Measurements from ENCODE around the gene TGFBI.

Gene TGFBI

DNA sequence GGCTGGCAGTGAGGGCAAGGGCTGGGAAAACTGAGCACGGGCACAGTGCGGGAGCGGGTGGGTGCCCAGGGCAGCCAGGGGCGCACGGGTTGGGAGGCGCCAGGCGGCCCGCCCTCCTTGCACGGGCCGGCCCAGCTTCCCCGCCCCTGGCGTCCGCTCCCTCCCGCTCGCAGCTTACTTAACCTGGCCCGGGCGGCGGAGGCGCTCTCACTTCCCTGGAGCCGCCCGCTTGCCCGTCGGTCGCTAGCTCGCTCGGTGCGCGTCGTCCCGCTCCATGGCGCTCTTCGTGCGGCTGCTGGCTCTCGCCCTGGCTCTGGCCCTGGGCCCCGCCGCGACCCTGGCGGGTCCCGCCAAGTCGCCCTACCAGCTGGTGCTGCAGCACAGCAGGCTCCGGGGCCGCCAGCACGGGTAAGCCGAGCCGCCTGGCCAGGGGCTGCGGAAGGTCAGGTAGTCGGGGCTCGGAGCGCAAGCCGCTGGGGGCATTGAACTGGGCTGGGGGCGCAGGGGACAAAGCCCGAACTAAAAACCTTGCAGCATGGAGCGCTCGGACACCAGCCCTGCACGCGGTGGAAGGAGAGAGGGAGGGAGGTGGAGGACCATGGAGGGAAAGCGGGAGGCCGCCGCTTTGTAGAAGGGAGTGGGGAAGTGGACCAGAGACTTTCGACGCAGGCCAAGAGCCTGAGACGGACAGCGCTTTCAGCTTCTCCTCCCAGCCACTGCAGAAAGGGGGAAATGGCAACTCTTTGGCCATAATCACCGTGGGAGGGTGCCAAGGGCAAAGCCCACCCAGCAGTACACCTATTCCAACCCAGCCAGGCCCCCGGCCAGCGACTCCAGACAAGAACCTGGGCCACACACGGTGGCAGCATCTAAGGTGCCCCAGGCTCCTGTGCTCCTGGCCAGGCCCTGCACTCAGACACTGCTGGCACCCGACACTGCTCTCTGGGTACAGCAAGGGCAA lies at the start of gene TGFBI:
TSS of gene TGFBI (plus strand) at position 207 of the 961 bp plus-strand sequence. CDS start at position 275, 68 bp downstream.
- no peak for DNase-seq

DNA sequence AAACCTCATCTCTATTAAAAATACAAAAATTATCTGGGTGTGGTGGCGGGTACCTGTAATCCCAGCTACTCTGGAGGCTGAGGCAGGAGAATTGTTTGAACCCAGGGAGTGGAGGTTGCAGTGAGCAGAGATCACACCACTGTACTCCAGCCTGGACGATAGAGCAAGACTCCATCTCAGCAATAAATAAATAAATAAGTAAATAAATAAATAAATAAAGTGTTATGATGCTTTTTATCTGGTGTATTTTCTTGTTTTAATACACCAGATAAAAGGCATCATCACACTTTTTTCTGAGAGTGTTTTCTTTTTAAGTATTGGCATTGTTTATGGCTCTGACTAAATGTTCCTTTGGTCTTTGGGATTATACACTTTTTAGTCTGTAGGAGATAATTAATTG lies 49.8 kb upstream of the TGFBI start:
- no peak for DNase-seq

DNA sequence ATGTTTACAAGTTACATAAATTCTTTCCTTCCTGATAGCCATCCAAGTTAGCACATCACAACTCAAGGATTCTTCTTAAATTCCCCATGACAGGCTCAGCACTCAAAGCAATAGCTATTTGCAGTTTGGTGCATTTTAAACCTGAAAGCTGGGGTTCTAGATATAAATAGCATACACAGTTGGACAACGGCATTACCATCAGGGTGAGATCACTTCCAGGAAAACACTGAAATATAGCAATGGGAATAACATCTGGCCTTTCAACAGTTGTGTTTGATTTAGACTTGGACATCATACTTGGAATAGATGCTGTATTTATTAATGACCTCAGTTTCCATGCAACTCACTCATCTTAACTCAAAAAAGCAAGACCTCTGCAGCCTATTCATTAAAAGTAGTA lies 49.3 kb upstream of the TGFBI start:
- no peak for DNase-seq

DNA sequence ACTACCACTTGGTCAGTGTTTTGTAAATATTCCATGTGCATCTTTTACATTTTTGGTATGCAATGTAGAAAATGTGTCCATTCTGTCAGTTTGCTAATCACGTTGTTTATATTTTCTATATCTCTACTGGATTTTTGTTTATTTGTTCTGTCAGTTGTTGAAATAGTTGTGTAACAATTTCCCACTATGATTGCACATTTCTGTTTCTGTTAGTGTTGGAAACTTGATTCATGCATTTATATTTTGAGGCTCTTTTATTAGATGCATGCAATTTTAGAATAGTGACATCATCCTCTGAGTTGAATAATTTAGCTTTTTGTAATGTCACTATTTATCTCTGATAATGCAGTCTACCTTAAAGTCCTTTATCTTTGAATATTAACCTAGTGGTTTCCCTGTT lies 48.2 kb upstream of the TGFBI start:
- DNase-seq = no peak

DNA sequence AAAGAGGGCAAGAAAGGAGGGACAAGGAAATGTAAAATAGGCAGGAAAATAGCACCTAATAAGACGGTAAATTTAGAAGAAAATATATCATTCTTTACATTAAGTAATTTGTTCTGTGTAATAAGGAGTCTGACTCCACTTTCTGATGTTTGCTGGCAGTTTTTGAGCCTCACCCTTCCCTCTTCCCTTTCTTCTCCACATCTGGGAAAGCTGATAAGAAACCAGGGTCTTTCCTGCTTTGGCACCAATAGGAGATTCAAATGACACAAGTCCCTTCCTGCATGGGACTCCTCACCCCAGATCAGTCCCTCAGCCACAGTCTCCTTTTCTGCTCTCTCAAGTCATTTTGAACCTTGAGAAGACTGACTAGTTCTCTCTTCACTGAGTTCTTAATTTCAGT lies 42.8 kb upstream of the TGFBI start:
- no peak for DNase-seq

DNA sequence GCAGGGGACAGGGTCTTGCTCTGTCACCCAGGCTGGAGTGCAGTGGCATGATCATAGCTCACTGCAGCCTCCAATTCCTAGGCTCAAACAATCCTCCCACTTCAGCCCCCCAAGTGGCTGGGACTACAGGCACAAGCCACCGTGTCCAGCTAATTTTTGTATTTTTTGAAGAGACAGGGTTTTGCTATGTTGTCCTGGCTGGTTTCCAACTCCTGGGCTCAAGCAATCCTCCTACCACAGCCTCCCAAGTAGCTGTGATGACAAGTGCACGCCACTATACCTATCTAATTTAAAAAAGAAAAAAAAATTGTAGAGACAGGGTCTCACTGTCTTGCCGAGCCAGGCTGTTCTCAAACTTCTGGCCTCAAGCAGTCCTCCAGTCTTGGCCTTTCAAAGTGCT lies 42.4 kb upstream of the TGFBI start:
- no peak for DNase-seq

DNA sequence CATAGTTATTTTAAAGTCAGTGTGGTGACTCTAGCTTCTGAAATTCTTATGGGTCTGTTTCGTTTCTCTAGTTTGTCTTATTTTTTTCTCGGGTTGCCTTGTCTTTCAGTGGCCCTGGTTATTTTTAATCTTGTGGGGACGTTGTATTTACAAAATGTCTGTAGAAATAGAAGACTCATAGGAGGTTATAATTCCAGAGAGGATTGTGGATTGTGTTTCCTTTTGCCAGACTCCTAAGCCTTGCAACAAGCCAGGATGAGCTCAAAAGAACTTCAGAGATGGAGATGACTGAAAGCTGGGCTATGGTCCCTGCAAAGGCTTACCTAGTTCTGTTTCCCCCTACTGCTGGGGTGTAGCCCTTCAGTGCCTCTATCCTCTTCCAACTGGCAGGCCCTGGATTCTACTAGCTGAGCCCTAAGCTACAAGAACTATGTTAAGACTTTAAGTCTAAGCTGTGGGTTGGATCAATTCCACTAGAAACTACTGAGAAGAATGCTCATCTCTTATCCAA lies 41.8 kb upstream of the TGFBI start:
- DNase-seq = no peak

DNA sequence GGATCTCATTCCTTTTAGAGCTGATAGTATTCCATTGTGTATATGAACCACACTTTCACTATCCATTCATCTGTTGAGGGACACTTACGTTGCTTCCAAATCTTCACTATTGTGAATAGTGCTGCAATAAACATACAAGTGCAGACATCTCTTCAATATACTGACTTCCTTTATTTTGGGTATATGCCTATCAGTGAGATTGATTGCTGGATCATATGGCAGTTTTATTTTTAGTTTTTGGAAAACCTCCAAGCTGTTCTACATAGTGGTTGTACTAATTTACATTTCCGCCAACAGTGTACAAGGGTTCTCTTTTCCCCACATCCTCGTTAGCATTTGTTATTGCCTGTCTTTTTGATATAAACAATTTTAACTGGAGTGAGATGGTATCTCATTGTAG lies 40.2 kb upstream of the TGFBI start:
- no peak for DNase-seq

DNA sequence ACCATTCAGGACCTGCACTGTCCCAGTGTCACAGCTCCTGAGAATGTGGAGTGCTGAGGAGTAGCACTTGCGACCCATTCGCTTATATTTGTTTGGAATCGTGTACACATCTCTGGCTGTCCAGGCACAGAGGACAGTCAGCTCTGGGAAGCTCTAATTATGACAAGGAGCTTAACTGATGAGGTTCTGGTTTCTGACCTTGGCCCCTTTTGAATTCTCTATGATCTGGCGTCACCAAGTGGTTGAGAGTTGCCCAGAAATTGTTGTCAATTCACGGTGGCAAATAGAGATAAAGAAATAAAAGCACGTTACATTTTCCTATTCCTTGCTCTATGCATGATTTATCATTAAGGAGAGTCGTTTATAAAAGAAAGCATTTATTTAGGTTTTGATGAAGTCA lies 39.1 kb upstream of the TGFBI start:
- no peak for DNase-seq

DNA sequence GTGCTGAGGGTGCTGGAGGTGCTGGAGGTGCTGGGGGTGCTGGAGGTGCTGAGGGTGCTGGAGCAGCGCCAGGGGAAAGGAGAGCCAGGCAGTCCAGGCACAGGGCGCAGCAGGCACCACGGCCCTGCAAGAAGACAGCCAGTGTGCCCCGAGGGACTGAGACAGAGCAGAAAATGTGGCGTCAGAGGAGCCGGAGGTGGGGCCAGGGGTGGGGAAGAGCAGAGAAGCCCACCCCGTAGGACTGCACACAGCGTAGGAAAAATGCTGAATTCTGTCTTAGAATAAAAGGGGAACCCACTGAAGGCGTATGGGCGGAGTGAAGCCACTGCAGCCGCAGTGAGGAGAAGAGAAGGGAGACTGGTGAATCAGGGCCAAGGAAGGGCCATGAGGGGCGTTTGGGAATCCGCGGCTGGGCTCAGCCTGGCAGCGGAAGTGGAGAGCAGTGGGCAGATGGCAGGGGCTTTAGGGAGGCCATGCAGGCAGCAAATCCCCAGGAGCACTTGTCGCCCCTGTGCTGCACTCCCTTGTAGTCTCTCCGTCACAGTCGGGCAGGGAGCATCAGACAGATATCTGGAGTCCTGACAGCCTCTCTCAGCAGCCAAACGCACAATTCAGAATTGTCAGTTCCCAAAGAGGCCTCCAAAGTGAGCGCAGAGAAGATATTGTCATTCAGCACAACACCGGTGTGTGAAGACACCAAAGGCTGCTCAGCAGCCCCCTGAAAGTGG lies 38.1 kb upstream of the TGFBI start:
- no peak for DNase-seq

DNA sequence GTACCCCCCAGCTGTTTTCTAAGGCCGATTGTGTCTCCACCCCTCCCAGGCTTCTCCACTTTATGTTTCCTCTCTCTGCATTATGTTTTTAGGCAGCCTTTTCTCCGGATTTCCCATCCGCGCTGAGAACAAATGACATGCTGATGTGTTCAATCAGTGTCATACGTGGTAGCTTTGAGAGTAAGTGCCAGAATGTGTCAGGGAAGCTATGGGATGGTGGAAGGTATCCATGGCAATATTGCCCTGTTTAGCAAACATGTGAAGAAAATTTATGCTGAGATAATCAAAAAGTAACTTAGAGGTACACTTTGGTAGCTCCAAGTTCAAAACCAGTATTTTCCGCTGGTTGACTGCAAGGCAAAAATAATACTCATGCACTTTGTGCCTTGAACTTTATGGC lies 37.4 kb upstream of the TGFBI start:
- DNase-seq = no peak

DNA sequence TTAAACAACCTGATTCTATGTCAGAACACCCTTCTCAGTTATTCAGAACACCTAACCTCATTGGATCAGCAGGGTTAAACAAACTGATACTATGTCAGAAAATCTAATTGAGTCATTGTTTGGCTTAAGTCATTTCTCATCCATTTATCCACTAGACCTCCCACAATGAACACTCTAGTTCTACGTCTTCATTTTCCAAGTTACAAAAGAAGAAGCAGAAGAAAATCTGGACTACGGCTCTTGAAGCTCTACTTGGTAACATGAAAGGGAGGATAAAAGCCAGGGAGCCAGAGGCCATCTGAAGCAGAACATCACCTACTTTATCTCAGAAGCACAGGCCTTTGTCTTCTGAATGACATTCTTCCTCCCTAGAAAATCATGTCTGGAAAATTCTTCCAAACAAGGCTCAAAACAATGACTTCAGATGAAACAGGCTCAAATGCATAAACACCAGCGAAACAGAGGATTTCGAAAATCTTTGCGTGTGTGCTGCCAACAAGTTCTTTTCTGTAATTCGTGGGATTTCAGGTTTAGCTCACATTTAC lies 35.4 kb upstream of the TGFBI start:
- DNase-seq = no peak

DNA sequence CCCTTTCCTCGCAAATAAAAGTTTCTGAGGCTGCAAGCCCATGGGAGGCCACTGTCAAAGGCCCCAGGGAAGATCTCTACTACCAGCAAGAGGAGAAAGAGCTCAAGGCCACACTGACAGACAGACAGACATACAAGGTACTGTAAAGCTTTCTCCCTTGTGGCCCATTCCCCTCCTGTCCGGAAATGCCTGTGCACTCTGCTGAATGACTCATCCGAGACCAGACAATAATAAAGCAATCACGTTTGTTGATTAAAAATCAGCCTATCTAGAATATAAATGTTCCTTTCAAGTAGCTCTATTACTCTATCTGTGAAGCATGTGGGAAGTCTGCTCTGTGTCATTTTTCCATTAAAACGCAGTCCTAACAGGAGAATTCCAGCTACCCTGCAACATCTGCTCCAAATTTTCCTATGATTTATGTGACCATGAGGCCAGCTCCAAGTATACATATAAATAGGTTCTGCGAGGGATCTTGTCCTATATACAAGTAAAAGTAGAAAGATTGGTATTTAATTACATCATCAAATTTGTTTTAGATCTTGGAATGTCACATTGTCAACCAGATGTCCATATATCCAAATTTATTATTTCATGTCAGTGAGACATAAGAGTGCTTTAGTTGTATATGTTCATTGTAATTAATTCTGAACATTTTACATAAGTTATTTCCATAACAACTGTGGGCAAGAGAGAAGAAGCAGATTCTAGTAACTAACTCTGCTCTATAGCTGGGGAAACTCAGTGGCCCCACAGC lies 34.7 kb upstream of the TGFBI start:
- DNase-seq = no peak

DNA sequence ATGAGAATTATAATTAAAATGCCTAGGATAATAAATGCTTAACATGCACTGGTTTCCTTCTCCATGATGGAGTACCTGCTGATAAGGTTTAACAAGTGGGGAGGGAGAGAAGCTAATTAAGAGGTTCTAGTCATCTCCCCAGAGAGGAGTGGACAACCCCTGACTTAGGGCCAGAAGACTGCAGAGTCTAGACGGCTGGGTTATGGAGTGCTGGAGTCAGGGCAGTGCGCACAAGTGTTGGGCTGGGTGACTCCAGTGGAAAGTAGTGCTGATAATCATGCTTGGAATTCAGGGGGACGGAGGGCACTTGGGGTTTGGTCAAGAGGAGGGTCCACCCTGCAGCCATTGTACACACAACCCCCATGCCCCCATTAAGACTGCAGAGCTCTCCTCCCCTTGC lies 32.8 kb upstream of the TGFBI start:
- no peak for DNase-seq

DNA sequence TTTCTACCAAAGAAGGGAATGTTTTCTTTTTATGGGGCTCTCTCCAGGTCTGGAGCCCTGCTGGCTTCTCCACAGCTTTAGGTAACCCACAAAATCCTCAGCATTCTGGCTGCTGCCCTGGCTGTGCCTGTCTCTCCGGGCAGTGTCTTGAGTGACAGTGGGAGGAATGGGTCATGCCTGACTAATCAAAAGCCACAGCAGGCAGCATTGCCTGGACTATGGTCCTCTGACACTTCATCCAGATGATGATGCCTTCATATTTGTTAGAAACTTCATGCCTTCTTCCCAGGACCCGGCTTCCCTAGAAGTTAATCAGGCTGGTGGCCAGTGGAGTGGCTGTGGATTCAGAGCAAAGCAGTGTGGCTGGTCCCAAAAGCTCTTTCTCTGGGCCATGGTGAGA lies 32.2 kb upstream of the TGFBI start:
- no peak for DNase-seq

DNA sequence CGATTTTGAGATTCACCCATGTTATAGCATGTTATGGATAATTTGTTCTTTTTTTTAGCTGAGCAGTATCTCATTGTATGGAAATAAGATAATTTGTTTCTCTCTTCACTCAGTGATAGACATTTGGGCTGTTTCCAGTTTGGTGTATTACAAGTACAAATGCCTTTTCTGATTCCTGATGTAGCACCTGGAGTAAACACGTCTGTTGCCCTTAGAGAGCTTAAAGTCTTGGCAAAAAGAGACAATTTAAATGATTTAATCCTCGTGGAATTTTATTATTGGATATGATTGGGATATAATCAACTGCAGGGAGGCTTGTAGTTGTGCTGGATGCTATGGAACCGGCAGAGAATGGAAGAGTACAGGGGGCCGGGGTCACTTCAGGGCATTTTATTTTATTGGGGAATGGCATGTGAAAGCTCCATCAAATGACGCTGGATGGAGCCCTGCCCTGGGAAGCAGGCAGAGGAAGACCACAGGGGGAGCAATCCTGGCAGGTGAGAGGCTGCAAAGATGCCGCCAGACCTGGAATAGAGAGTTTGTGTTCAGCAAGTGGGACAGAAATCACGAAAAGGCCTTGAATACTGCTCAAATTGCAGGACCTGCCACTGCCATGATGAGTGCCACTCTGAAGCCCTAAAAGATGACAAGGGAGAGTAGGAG lies 31.0 kb upstream of the TGFBI start:
- DNase-seq = no peak

DNA sequence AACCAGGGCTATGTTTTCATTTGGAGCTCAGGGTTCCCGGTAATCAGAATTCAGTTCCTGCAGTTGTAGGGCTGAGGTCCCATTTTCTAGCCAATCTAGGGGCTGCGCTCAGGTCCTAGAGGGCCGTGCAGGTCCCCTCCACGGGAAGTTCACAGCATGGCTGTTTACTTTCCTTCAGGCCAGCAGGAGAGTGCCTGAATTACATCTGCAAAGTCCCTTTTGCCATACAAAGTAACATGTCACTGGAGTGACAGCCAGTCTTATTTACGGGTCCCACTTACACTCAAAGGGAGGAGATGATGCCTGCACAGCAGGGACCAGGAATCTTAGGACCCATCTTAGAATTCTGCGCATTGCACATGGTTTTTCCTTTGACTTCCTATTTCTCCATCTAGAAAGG lies 29.9 kb upstream of the TGFBI start:
- DNase-seq = no peak

DNA sequence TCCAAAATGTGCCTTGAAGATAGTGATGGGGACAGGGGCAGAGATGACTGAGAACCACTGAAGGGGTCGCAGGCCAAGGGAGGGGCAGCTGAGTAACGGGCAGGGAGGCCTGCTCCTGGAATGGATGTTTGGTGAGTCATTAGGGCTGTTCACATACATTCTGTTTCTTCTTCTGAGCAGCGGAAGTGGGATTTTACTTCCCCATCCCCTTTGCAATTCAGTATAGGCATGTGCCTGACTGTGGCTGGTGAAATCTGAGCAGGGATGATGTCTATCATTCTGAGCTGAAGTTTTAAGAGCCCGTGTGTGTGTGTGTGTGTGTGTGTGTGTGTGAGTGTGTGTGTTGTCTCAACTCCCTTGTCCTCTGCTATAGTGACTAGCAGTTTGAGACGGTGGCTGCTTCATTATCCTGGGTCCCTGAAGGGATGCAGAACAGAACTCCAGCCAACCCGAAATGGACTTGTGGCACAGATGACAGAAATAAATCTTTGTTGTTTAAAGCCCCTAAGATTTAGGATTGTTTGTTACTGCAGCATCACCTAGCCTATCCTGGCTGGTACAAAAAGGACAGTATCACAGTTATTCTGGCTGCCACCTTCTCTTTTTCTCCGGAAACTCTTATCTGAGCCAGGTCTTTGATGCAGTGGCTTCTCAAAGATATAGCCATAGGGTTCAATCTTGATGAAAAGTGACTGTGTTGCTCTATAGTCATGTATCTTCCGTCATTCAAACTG lies 29.2 kb upstream of the TGFBI start:
- DNase-seq = no peak

DNA sequence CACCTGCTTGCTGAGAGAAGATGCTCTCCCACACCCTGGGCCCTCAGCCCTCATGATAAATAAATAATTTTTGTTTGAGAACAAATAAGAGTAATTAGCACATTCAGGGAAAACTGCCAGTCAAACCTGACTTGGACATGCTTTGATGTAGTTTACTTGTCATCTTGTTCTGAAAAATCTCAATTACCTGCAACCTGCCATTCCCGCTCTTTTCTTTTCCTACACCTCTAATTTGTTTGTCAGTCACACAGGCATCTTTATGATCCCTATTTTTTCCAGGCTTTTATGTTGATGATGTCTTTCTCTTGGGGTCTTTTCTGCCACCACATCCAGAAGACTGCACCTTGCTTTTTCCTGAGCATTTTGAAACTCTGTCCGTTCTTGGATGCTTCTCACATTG lies 28.6 kb upstream of the TGFBI start:
- no peak for DNase-seq

DNA sequence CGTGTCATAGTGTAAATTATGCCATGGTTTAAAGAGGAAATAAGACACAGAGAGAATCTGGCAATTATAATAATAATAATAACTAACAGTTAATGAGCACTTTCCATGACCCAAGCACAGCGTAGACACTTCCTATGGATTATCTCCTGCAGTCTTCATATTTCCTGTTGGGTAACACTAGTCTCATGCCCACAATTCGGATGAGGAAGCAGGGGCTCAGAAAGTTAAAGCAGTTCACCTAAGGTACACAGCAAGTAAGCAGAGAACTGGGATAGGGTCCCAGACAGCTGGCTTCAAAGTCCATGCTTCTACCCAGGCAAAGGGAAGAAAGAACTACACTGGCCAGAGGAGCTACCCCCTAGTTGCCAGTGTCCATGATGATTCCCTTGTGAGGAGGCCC lies 27.9 kb upstream of the TGFBI start:
- no peak for DNase-seq

DNA sequence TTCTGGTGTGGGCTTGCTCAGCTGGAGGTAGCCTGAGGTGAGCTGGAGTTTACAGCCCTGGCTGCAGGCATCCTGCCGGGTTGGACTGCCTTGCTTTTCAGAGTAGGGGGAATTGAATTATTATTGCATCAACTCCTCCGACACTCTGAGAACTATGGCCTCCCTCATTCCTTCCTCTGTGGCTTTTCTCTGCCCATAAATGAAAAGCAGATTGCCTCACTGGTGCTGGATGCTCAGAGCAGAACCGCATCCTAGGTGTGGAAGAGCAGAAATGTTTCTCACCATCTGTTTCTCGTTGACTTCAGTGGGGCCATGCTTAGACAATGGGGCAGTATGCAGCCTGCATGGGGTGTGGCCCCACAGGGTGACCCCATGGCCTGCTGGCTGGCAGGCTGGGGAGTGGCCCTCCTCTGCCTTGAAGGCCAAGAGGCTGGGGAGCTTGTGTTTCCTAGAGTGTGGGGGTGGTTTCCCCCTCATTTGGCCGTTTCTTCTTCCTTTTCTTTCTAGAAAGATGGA lies 27.3 kb upstream of the TGFBI start:
- DNase-seq = no peak

DNA sequence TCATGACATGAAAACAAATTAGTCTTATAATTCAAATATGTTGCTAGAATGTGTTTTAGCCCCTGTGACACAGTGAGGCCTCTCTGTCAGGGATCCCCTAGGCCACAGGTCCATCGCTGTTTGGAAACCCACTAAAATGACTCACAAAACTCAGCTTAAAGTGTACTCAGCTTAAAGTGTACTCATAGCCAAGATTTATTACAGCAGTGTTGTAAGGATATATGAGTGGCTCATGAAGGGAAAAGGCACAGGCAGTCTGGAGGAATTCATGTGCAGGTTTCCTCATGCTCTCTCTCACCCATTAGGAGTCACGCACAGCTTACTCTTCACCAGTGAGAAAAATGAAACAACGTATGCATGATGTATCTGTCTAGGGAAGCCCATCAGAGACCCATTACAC lies 24.4 kb upstream of the TGFBI start:
- DNase-seq = no peak

Measured in NCI-H748 treated with DMSO at 0.1 percent for 48 hours (cell line).